GM23338 (cell line): ENCODE results near the gene RECQL5. TPM values are rescaled to one million over a fixed set of nuclear protein-coding genes. Genes with fewer than 3 reads are reported as not detected.

ENCODE experiments used
- ATAC-seq: fragments of 200-7000 bp; cut with Tn5 transposase; 3 replicates; pipeline ENCODE4 v1.9.1; 2020
- DNase-seq: peaks from one replicate; pipeline ENCODE4 v3.0.0-alpha.2; 2015; ENCODE audit warnings: low spot score
- H2AFZ ChIP-seq: fragments of 200-600 bp; sonication (generic); 2 replicates; pipeline ENCODE4 v1.8.0; 2016; ENCODE audit warnings: antibody characterized with exemption, mild to moderate bottlenecking, moderate library complexity
- H3F3A ChIP-seq: fragments of 200-600 bp; sonication (generic); replicated peaks from 2 replicates; pipeline ENCODE4 v1.8.0; 2017; ENCODE audit warnings: antibody characterized with exemption, mixed run types, low read depth
- H3K27ac ChIP-seq: fragments of 200-600 bp; sonication (generic); 2 replicates; pipeline ENCODE4 v1.6.1; 2016; ENCODE audit warnings: low read depth
- H3K27me3 ChIP-seq: fragments of 200-600 bp; sonication (generic); 2 replicates; pipeline ENCODE4 v1.8.0; 2016; ENCODE audit warnings: mild to moderate bottlenecking, mixed run types, moderate library complexity; ENCODE audit not compliant: insufficient read depth
- H3K36me3 ChIP-seq: fragments of 200-600 bp; sonication (generic); 2 replicates; pipeline ENCODE4 v1.8.0; 2016; ENCODE audit warnings: mild to moderate bottlenecking; ENCODE audit not compliant: insufficient read depth
- H3K4me1 ChIP-seq: fragments of 200-600 bp; sonication (generic); 2 replicates; pipeline ENCODE4 v1.8.0; 2016; ENCODE audit warnings: mild to moderate bottlenecking, moderate library complexity; ENCODE audit not compliant: insufficient read depth
- H3K4me2 ChIP-seq: fragments of 200-600 bp; sonication (generic); 2 replicates; pipeline ENCODE4 v1.7.1; 2017; ENCODE audit warnings: mixed run types
- H3K4me3 ChIP-seq: fragments of 200-600 bp; sonication (generic); 2 replicates; pipeline ENCODE4 v1.6.1; 2016; ENCODE audit warnings: mixed run types
- H3K79me2 ChIP-seq: fragments of 200-600 bp; sonication (generic); replicated peaks from 2 replicates; pipeline ENCODE4 v1.8.0; 2017; ENCODE audit warnings: mild to moderate bottlenecking; ENCODE audit not compliant: insufficient read depth
- H3K9me2 ChIP-seq: fragments of 200-600 bp; sonication (generic); 2 replicates; pipeline ENCODE4 v1.8.0; 2017; ENCODE audit not compliant: insufficient read depth
- H4K20me1 ChIP-seq: fragments of 200-600 bp; sonication (generic); replicated peaks from 2 replicates; pipeline ENCODE4 v1.8.0; 2017; ENCODE audit warnings: mild to moderate bottlenecking; ENCODE audit not compliant: insufficient read depth
- H3K27ac Mint-ChIP-seq: 2 replicates; pipeline ENCODE4 v1.8.0; 2020; ENCODE audit warnings: inconsistent platforms, mild to moderate bottlenecking, moderate library complexity, mixed read lengths
- H3K27me3 Mint-ChIP-seq: 3 replicates; pipeline ENCODE4 v1.8.0; 2022; ENCODE audit warnings: low read depth, mild to moderate bottlenecking, moderate library complexity, mixed read lengths, inconsistent platforms; ENCODE audit not compliant: insufficient read depth, poor library complexity
- H3K36me3 Mint-ChIP-seq: 3 replicates; pipeline ENCODE4 v1.8.0; 2021; ENCODE audit warnings: low read depth, mild to moderate bottlenecking, inconsistent platforms, moderate library complexity, mixed read lengths
- H3K4me1 Mint-ChIP-seq: 3 replicates; pipeline ENCODE4 v1.8.0; 2020; ENCODE audit warnings: mild to moderate bottlenecking, inconsistent platforms, mixed read lengths
- H3K4me3 Mint-ChIP-seq: 3 replicates; pipeline ENCODE4 v1.8.0; 2021; ENCODE audit warnings: moderate library complexity, mild to moderate bottlenecking, inconsistent platforms, mixed read lengths
- H3K9me3 Mint-ChIP-seq: 3 replicates; pipeline ENCODE4 v1.8.0; 2020; ENCODE audit warnings: moderate library complexity, mild to moderate bottlenecking, inconsistent platforms, mixed read lengths
- CREB1 ChIP-seq: fragments of 250-450 bp; sonication (Bioruptor Pico); IDR thresholded peaks from 2 replicates; pipeline ENCODE4 v1.5.0; 2020; ENCODE audit warnings: low read depth, mild to moderate bottlenecking, moderate library complexity
- CTCF ChIP-seq, 2 experiments: fragments of 200-600 bp in 1 of 2; sonication (generic) in 1 of 2; conservative IDR thresholded peaks; 2 replicates each; pipeline versions ENCODE4 v1.5.1 to v1.6.1; 2016 to 2017; ENCODE audit warnings: antibody characterized with exemption in 2 of 2, low read depth in 2 of 2, mild to moderate bottlenecking in 2 of 2, moderate library complexity in 1 of 2
- ETS1 ChIP-seq: IDR thresholded peaks from 2 replicates; pipeline ENCODE4 v1.6.1; 2016; ENCODE audit warnings: antibody characterized with exemption
- EZH2 ChIP-seq: fragments of 200-600 bp; sonication (generic); IDR thresholded peaks from one replicate; pipeline ENCODE4 v1.8.0; 2017; ENCODE audit warnings: antibody characterized with exemption, mild to moderate bottlenecking, low read depth; ENCODE audit not compliant: unreplicated experiment
- EZH2phosphoT487 ChIP-seq: fragments of 200-600 bp; sonication (generic); IDR thresholded peaks from one replicate; pipeline ENCODE4 v1.8.1; 2018; ENCODE audit warnings: antibody characterized with exemption; ENCODE audit not compliant: unreplicated experiment
- JUNB ChIP-seq: IDR thresholded peaks from one replicate; pipeline ENCODE4 v1.6.1; 2016; ENCODE audit warnings: antibody characterized with exemption; ENCODE audit not compliant: unreplicated experiment
- NANOG ChIP-seq: IDR thresholded peaks from 2 replicates; pipeline ENCODE4 v1.6.1; 2016; ENCODE audit warnings: antibody characterized with exemption, borderline replicate concordance
- POLR2AphosphoS5 ChIP-seq: IDR thresholded peaks from 2 replicates; pipeline ENCODE4 v1.6.1; 2016; ENCODE audit warnings: antibody characterized with exemption, low read depth
- REST ChIP-seq: IDR thresholded peaks from one replicate; pipeline ENCODE4 v1.6.1; 2018; ENCODE audit warnings: antibody characterized with exemption; ENCODE audit not compliant: unreplicated experiment
- STAT1 ChIP-seq: IDR thresholded peaks from one replicate; pipeline ENCODE4 v1.6.1; 2016; ENCODE audit warnings: antibody characterized with exemption; ENCODE audit not compliant: unreplicated experiment
- ZNF114 ChIP-seq: fragments of 250-450 bp; sonication (Bioruptor Pico); IDR thresholded peaks from 2 replicates; pipeline ENCODE4 v1.5.0; 2020; ENCODE audit warnings: mild to moderate bottlenecking, moderate library complexity
- ZNF331 ChIP-seq: fragments of 250-450 bp; sonication (Bioruptor Pico); IDR thresholded peaks from 2 replicates; pipeline ENCODE4 v1.5.0; 2020; ENCODE audit warnings: low read depth, mild to moderate bottlenecking, moderate library complexity
- ZNF462 ChIP-seq: fragments of 250-450 bp; sonication (Bioruptor Pico); IDR thresholded peaks from 2 replicates; pipeline ENCODE4 v1.5.0; 2020; ENCODE audit warnings: mild to moderate bottlenecking, moderate library complexity
- polyA plus RNA-seq: library from polyadenylated mRNA; unstranded; fragments of >200 nt; fragmentation: Nextera tagmentation; extraction: Ambion mirVana; gene quantifications from 2 replicates; pipeline ENCODE4 v1.2.1, GENCODE V29; 2016
- total RNA-seq: library from RNA; depleted of rRNA; stranded (reverse); fragments of >200 nt; shearing (Covaris generic); gene quantifications from 2 replicates; pipeline ENCODE4 v1.2.3, GENCODE V29; 2014

RECQL5 gene
- total and polyA plus RNA-seq, 2 experiments from 2014 or later, result 20.0 to 23.3 TPM

GRCh38 chr17:75679706-75680211 lies 12.8 kb upstream of the RECQL5 start:
- Histone ChIP-seq H3K4me1 (no peaks in the 10 kb centered on the region), H3K36me3 (peaks cover 4% of the 10 kb centered on the region; the same call in 1 of the 2 replicates), H2AFZ (no peak overlapping the region), H3K27me3 (no peaks in the 10 kb centered on the region), H3K79me2 (peaks cover 66% of the 10 kb centered on the region), H3K4me3 (no peak overlapping the region), H3K27ac (no peak overlapping the region), H3K4me2 (no peak overlapping the region), H4K20me1 (peaks cover 12% of the 10 kb centered on the region), H3K9me2 (no peaks in the 10 kb centered on the region), H3F3A (0 out of 2 replicates have a peak, but pooled peaks cover 2% of the 10 kb centered on the region)
- Mint-ChIP-seq H3K9me3 (no peaks in the 10 kb centered on the region), H3K4me1 (no peaks in the 10 kb centered on the region), H3K27me3 (peaks cover 5% of the 10 kb centered on the region), H3K36me3 (peaks cover 32% of the 10 kb centered on the region; the same call in 2 of the 3 replicates), H3K27ac (no peak overlapping the region), H3K4me3 (no peak overlapping the region)
- no peak for ATAC-seq
- TF ChIP-seq ZNF331 (CRISPR knock-in tag), result no peak
- no peak for TF ChIP-seq CREB1
- TF ChIP-seq STAT1, result no peak
- TF ChIP-seq ZNF462 (CRISPR knock-in tag), result no peak
- no peak for TF ChIP-seq JUNB
- TF ChIP-seq EZH2phosphoT487, result no peak
- no peak for TF ChIP-seq CTCF (conservative IDR thresholded peaks at IDR 0.05; ENCODE audit: low read depth in 2 of 2)
- no peak for TF ChIP-seq NANOG
- TF ChIP-seq REST, result no peak
- no peak for TF ChIP-seq ETS1
- TF ChIP-seq ZNF114 (CRISPR knock-in tag), result no peak
- no peak for TF ChIP-seq EZH2
- TF ChIP-seq POLR2AphosphoS5, result no peak
- DNase-seq, result no peak
